WTC11 (cell line): ENCODE data around the gene IL10RB. TPM values are rescaled to one million over a fixed set of nuclear protein-coding genes. Genes with fewer than 3 reads are reported as not detected.
"Not testable (repeated sequence)": the region's sequence is repeated elsewhere in the genome, so short reads cannot be mapped to it uniquely, and the experiment has no call there.

Experiments used
- ATAC-seq: fragments of 200-7000 bp; cut with Tn5 transposase; 2 replicates; pipeline ENCODE4 v1.10.0; 2021; ENCODE audit warnings: mild to moderate bottlenecking, moderate library complexity
- CTCF ChIA-PET: fragments of 300-600 bp; sonication (Branson Sonifier 250); formaldehyde crosslinking; loops from one replicate; lab custom pipeline; 2021; ENCODE audit warnings: antibody characterized with exemption; lab: Charles Lee
- POLR2A ChIA-PET: fragments of 350-600 bp; sonication (Branson Sonifier 250); formaldehyde crosslinking; loops from one replicate; lab custom pipeline; 2021; ENCODE audit warnings: antibody characterized with exemption; lab: Charles Lee
- DNase-seq: peaks from one replicate; pipeline ENCODE4 v3.0.0; 2021; ENCODE audit warnings: low spot score
- H3K27ac Mint-ChIP-seq: 2 replicates; pipeline ENCODE4 v1.8.0; 2021; ENCODE audit warnings: mixed read lengths
- H3K27me3 Mint-ChIP-seq: 2 replicates; pipeline ENCODE4 v1.8.0; 2021; ENCODE audit warnings: low read depth, mild to moderate bottlenecking, moderate library complexity, mixed read lengths
- H3K36me3 Mint-ChIP-seq: 2 replicates; pipeline ENCODE4 v1.8.0; 2021; ENCODE audit warnings: mixed read lengths
- H3K4me1 Mint-ChIP-seq: 2 replicates; pipeline ENCODE4 v1.8.0; 2022; ENCODE audit warnings: mixed read lengths
- H3K4me3 Mint-ChIP-seq: 2 replicates; pipeline ENCODE4 v1.8.0; 2021; ENCODE audit warnings: mild to moderate bottlenecking, moderate library complexity, mixed read lengths
- H3K9me3 Mint-ChIP-seq: 2 replicates; pipeline ENCODE4 v1.8.0; 2021; ENCODE audit warnings: mixed read lengths
- ATF2 ChIP-seq: sonication (generic); formaldehyde crosslinking; IDR thresholded peaks from 2 replicates; pipeline ENCODE4 v1.8.1; 2022; ENCODE audit warnings: low read depth, missing genetic modification reagents, borderline replicate concordance
- CDX4 ChIP-seq: fragments of 250-450 bp; sonication (Bioruptor Pico); IDR thresholded peaks from 2 replicates; pipeline ENCODE4 v1.9.0; 2021; ENCODE audit warnings: moderate library complexity, mild to moderate bottlenecking, inconsistent platforms, borderline replicate concordance
- CREM ChIP-seq: sonication (generic); formaldehyde crosslinking; IDR thresholded peaks from 2 replicates; pipeline ENCODE4 v1.8.1; 2022; ENCODE audit warnings: mild to moderate bottlenecking, missing genetic modification reagents, moderate library complexity
- GABPB1 ChIP-seq: sonication (generic); formaldehyde crosslinking; IDR thresholded peaks from 2 replicates; pipeline ENCODE4 v1.8.1; 2023; ENCODE audit warnings: mild to moderate bottlenecking, missing genetic modification reagents
- HMGXB4 ChIP-seq: sonication (generic); formaldehyde crosslinking; IDR thresholded peaks from 2 replicates; pipeline ENCODE4 v1.8.1; 2023; ENCODE audit warnings: mild to moderate bottlenecking, moderate library complexity, missing genetic modification reagents
- IRF2 ChIP-seq: sonication (generic); formaldehyde crosslinking; IDR thresholded peaks from 2 replicates; pipeline ENCODE4 v1.8.0; 2022; ENCODE audit warnings: low read depth, missing genetic modification reagents, borderline replicate concordance
- MAX ChIP-seq: sonication (generic); formaldehyde crosslinking; IDR thresholded peaks from 2 replicates; pipeline ENCODE4 v1.8.0; 2022; ENCODE audit warnings: mild to moderate bottlenecking, missing genetic modification reagents
- PREB ChIP-seq: sonication (generic); formaldehyde crosslinking; IDR thresholded peaks from 2 replicates; pipeline ENCODE4 v1.8.1; 2022; ENCODE audit warnings: mild to moderate bottlenecking, missing genetic modification reagents, moderate library complexity, borderline replicate concordance
- SMAD4 ChIP-seq: sonication (generic); formaldehyde crosslinking; IDR thresholded peaks from 2 replicates; pipeline ENCODE4 v1.8.0; 2022; ENCODE audit warnings: mild to moderate bottlenecking, missing genetic modification reagents
- SOX15 ChIP-seq: fragments of 250-450 bp; sonication (Bioruptor Pico); IDR thresholded peaks from 2 replicates; pipeline ENCODE4 v1.9.0; 2021; ENCODE audit warnings: mild to moderate bottlenecking
- TEAD1 ChIP-seq: sonication (generic); formaldehyde crosslinking; IDR thresholded peaks from 2 replicates; pipeline ENCODE4 v1.8.0; 2022; ENCODE audit warnings: mild to moderate bottlenecking, missing genetic modification reagents
- TEAD4 ChIP-seq: sonication (generic); formaldehyde crosslinking; IDR thresholded peaks from 2 replicates; pipeline ENCODE4 v1.8.0; 2022; ENCODE audit warnings: mild to moderate bottlenecking, missing genetic modification reagents
- ZNF138 ChIP-seq: sonication (generic); formaldehyde crosslinking; conservative IDR thresholded peaks from 2 replicates; pipeline ENCODE4 v1.8.1; 2022; ENCODE audit warnings: mild to moderate bottlenecking, moderate library complexity, missing genetic modification reagents
- ZNF281 ChIP-seq: sonication (generic); formaldehyde crosslinking; IDR thresholded peaks from 2 replicates; pipeline ENCODE4 v1.8.0; 2023; ENCODE audit warnings: mild to moderate bottlenecking, missing genetic modification reagents
- ZNF416 ChIP-seq: fragments of 250-450 bp; sonication (Bioruptor Pico); IDR thresholded peaks from 2 replicates; pipeline ENCODE4 v1.9.0; 2021; ENCODE audit warnings: mild to moderate bottlenecking, inconsistent platforms
- ZNF425 ChIP-seq: fragments of 250-450 bp; sonication (Bioruptor Pico); conservative IDR thresholded peaks from 2 replicates; pipeline ENCODE4 v1.9.0; 2021; ENCODE audit warnings: mild to moderate bottlenecking
- total RNA-seq: library from RNA; stranded (reverse); gene quantifications from 3 replicates; pipeline ENCODE4 v1.2.3, GENCODE V29; 2021

The IL10RB gene
- total RNA-seq, 1 experiment from 2014 or later, result 3.7 TPM

GRCh38 chr21:33240404-33240803 lies 25.8 kb upstream of the IL10RB start:
- Mint-ChIP-seq H3K36me3 (peaks cover 59% of the 10 kb centered on the region), H3K4me1 (no peaks in the 10 kb centered on the region), H3K27ac (no peak overlapping the region), H3K9me3 (peaks cover 44% of the 10 kb centered on the region), H3K4me3 (no peak overlapping the region), H3K27me3 (peaks cover 4% of the 10 kb centered on the region; the same call in 1 of the 2 replicates)
- CTCF ChIA-PET, result no interaction called here
- POLR2A ChIA-PET, result no interaction called here
- DNase-seq (no peak), ATAC-seq (no peak)
- no peak for TF ChIP-seq SOX15 (CRISPR knock-in tag)

- no peak for ATAC-seq
- Mint-ChIP-seq H3K9me3 (peaks cover 36% of the 10 kb centered on the region), H3K4me1 (no peaks in the 10 kb centered on the region), H3K36me3 (peaks cover 63% of the 10 kb centered on the region)
- no peak for DNase-seq
- POLR2A ChIA-PET, result no interaction called here
- CTCF ChIA-PET, result no interaction called here
- TF ChIP-seq ZNF416 (CRISPR knock-in tag), result no peak
- TF ChIP-seq HMGXB4, result no peak
- TF ChIP-seq MAX (CRISPR knock-in tag), result no peak
- no peak for TF ChIP-seq ZNF281 (CRISPR knock-in tag)
- TF ChIP-seq CDX4 (CRISPR knock-in tag), result no peak
- TF ChIP-seq ZNF425 (CRISPR knock-in tag), result no peak
- no peak for TF ChIP-seq GABPB1
- TF ChIP-seq SMAD4 (CRISPR knock-in tag), result no peak
- no peak for TF ChIP-seq TEAD4 (CRISPR knock-in tag)
- TF ChIP-seq ZNF138 (CRISPR knock-in tag), result no peak
- TF ChIP-seq TEAD1 (CRISPR knock-in tag), result no peak
- no peak for TF ChIP-seq CREM (CRISPR knock-in tag)
- no peak for TF ChIP-seq IRF2 (CRISPR knock-in tag)
- TF ChIP-seq ATF2, result no peak
- no peak for TF ChIP-seq PREB (CRISPR knock-in tag)
- TF ChIP-seq, all 79 proteins: peak for 0
- Mint-ChIP-seq H3K4me3 (no peak overlapping the region), H3K27ac (no peak overlapping the region), H3K27me3 (peaks cover 4% of the 10 kb centered on the region; the same call in 1 of the 2 replicates)
Measured at GRCh38 chr21:33241846-33242245, 24.3 kb upstream of the IL10RB start.

- H3K27ac Mint-ChIP-seq, H3K4me1 Mint-ChIP-seq, ATAC-seq, DNase-seq, POLR2A ChIA-PET, H3K4me3 Mint-ChIP-seq, H3K27me3 Mint-ChIP-seq: not testable (repeated sequence)
- Mint-ChIP-seq H3K36me3 (peaks cover 62% of the 10 kb centered on the region), H3K9me3 (peaks cover 27% of the 10 kb centered on the region)
- CTCF ChIA-PET, result interaction anchor here (1.0 kb wide), 1 partner anchor 12 kb away, joined by 3 read pairs; no protein-coding TSS in a partner anchor
Measured at GRCh38 chr21:33242846-33243245, 23.3 kb upstream of the IL10RB start.
